ENCODE measurements around the gene UBAC1.
"Not testable (repeated sequence)": the region's sequence is repeated elsewhere in the genome, so short reads cannot be mapped to it uniquely, and the experiment has no call there.

Gene UBAC1

GRCh38 chr9:135976531-135976930, 15.4 kb upstream of the UBAC1 start:
- DNase-seq: no peak

GRCh38 chr9:135975834-135976233, 14.7 kb upstream of the UBAC1 start:
- DNase-seq: no peak

- DNase-seq: no peak
These were observed 13.0 kb upstream of the UBAC1 start for GRCh38 chr9:135974220-135974573.

DNA sequence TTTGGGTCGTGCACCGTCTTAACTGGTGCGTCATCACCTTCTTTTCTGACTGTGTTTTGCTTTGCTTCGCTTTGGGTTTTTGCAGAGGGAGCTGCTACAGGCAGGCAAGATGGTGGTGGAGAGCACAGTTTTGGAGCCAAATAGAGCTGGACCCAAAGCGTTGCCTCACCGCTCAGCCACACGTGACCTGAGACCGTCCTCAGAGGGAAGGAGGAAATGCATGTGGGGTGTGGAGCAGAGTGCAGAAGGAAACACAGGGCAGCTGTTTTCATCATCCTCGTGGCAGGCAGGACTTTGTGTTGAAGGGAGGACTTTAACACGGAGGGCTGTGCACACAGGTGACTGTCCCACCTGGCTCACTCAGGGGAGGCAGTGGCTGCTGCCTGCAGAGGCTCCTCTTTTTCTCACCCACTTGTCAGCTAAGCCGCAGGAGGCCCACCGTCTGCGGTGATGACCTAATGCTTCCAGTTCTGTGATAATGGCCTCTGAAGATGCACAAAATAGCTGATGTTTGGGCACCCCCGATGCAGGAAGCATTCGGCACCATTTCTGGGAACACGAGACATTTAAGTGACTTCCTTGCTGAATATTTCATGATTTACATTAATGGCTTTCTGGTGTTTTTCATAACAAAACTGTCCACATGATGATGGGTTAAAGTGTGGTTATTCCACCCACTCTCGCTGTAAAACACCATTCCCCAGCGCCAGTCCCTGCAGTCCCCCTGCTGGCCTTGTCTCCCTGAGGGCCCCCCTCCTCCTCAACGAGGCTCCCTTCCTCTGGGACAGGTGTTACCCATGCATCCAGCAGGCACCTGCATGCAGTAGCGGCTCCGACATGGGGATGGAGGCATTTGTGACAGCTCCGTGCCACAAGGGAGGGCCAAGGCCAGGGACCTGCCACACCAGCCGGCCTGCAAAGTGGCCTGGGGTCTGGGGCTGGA, 12.4 kb upstream of the UBAC1 start:
- DNase-seq: peak; percentile 36

DNA sequence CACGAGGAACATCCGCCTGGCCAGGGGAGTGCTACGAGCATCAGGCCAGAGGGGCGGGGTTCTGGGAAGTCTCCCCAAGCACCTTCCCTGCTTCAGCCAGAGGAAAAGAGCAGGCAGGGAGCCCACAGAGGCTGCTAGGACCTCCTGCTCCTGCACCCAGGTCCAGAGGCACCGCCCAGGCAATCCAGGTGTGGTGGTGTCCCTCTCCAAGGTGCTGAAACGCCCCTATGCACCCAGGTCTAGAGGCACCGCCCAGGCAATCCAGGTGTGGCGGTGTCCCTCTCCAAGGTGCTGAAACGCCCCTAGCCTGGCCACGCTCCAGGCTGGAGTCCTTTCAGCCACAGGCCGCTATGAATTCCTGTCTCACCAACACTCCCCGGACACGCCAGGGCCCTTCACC, 10.7 kb upstream of the UBAC1 start:
- DNase-seq: peak; percentile 32

GRCh38 chr9:135971111-135971766, 10.1 kb upstream of the UBAC1 start:
- no peak for DNase-seq

GRCh38 chr9:135970128-135970815, 9.1 kb upstream of the UBAC1 start:
- no peak for DNase-seq

DNA sequence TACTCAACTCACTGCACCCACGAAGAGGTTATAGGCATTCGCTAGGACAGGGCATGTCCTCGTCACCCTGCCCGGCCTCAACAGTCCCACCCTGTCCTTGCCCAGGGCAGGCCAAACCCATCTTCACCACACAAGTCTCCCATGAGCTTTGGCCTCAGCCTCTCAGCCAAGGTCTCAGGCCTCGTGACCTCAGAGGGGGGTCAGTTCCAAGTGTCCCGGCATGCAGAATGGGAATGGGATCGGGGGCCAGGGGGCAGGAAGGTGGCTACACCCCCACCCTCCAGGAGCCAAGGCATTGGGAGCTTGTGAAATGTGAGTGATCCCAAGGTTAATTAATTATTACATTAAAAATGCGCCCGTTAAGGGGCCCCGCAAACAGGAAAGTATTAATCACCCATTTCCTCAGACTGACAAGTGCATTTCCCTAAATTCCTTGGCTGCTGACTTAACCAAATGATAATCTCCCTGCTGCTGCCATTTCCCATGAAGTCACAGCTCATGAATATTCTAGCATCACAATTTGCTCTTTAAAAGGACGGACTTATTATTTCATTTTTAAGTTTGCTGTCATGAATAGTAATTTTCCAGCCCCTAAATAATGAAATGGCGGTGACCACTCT, 8.0 kb upstream of the UBAC1 start:
- DNase-seq: no peak

DNA sequence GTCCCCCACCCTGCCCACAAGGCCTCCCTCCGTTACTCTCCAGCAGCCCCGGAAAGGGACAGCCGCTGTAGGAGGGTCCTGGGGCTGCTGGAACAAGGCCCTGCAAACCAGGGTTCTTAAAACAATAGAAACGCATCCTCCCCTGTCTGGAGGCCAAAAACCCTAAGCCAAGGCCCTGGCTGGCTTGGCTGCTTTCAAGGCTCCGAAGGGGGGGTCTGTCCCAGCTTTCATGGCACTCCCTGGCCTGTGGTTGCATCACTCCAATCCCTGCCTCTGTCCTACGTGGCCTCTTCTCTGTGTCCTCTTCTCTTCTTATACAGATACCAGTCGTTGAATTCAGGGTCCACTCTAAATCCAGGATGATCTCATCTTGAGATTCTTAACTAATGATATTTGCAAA, 7.4 kb upstream of the UBAC1 start:
- no peak for DNase-seq

DNA sequence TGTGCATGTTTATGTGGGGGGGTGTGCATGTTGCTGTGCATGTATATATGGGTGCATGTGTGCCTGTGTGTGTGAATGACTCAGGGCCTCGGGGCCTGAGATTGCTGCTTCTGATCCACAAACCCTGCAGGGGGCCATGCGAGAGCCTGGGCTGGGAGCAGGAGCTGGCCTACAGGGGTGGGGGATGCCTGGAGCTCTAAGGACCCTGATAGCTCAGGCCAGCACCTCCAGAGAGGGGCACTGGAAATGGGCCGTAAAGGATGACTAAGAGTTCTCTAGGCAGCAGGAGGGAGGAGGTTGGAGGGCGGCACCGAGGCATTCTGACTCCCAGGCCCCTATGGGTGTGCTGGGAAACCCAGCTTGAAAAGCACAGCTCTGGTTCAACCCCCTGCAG, 6.9 kb upstream of the UBAC1 start:
- DNase-seq: no peak

DNA sequence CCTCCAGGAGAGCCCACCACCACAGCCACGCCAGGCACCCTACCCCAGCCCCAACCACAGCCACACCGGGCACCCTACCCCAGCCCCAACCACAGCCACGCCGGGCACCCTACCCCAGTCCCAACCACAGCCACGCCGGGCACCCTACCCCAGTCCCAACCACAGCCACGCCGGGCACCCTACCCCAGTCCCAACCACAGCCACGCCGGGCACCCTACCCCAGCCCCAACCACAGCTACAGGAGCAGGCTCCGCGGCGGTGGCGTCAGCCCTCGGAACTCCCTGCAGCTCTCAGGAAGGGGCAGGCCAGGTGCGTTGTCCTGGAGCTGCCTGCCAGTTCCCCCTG, 5.7 kb upstream of the UBAC1 start:
- DNase-seq: not testable (repeated sequence)

DNA sequence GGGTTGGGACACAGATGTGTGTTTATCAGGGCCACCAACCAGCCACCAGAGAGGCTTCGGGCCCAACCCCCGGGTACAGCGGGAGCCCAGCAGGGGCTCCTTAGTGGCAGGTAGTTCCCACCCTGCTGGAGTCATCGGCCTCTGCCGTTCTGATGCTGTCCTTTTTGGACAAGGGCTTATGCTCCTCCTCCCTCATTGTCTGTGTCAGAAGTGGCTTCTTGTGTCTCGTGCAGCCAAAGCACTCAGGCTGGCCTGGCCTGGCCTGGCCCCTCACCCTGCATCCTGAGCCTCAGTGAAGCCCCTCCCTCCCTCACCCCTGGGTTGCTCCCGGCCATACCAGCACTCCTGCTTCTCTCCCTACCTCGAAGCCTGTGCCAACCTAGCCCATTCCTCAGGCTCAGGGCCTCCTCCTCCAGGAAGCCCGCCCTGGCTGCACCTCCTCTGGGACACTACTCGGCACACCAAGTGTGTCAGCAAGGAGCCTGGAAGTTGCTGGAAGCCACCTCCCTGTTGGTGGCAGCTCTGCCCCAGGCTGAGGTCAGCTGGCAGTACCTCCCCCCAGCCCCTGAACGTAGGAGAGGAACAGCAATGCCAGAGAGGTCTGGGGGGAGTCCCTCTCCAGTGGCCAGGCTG, 4.1 kb upstream of the UBAC1 start:
- no peak for DNase-seq

DNA sequence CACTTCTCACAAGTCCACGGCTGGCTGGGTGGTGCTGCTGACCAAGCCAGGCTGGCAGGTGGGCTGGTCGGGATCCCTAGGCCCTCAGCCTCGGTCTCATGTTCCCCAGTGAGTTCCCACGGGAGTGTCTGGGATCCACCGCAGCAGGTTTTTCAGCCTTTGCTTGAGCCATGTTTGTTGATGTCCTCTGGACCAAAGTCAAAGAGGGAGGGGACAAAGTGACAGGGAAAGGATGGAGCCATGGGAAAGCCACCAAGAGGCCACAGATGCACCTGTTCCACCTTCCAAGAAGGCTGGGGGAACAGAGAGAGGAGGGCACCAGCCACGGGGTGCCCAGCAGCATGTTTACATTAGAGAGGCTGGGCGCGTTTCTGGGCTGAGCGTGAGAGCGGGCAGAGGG, 2.8 kb upstream of the UBAC1 start:
- no peak for DNase-seq

DNA sequence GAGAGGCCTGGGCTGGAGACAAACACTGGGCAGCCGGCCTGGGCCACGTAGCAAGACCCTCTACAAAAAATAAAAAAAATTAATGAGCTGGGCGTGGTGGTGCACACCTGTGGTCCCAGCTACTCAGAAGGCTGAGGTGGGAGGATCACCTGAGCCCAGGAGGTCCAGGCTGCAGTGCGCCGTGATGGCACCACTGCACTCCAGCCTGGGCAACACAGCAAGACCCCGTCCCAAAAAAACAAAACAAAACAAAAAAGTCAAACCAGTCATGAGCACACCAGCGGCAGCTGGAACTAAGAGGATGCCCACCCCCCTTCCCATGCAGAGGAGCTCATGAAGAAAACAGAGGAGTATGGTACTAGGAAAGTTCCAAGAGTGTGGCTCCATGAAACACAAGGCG, 2.2 kb upstream of the UBAC1 start:
- no peak for DNase-seq

DNA sequence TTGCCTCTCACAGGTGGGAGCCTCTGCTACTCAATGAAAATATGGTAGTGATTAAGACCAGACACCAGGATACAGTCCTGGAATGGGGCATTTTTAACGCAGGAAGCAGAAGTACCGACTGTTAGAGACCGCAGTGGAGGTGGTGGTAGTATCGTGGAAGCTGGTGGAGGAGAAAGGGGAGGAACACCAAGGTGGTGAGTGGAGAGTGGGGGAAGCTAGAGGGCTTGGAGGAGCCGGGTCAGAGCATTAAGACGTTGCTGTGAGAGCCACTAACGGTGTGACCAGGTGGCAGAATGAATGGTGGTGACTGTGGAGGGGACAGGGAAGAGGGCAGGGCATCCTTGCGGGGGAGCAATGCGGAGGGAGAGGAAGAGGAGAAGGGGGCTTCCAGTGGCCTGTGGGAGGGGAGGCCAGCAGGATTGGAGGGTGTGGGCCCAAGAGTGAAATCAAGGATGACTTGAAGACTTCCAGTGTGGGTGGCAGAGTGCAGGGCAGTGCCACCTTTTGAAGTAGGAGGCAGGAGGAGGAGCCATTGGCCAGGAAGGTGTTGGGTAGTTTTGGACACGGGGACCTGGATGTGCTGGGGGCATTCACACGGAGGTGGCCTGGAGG, 1.6 kb upstream of the UBAC1 start:
- DNase-seq: no peak

DNA sequence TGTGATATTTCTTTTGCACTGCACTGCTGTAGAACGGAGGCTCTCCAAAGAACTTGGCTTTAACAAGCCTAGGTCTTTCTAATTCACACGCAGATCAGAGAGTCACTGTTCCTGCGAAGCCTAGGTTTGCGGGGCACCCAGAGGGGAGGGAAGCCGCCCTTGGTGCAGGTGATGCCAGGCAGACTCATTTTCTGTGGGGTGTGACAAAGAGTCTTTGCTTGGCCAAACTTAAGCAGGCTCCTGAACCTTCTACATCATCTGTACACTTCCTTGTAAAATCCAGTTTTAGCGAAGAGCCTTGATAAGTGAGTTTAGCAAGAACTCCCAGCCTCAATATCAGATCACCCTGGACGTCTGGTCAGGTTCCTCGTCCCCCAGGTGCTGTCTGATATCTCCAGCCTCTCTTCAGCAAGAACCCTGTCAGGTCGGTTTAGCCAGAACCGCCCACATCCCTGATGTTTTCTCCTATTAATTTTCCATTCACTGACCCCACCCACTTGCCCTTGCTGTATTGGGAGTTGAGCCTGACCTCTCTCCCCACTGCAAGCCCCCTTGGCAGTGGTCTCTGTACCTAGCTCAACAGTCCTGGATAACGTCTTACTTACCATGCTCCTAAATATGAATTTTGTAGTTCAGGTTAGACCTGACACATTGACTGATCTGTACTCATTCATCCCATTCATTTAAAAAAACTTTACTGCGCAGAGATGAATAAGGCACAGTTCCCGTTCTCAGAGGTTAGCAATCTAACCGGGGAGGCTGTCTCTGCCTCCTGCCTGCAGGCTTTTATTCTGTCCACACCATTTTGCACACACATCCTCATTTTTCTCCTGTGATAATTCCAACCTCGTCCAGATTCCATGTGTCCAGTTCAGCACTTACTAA, 880 bp upstream of the UBAC1 start:
- DNase-seq: no peak

DNA sequence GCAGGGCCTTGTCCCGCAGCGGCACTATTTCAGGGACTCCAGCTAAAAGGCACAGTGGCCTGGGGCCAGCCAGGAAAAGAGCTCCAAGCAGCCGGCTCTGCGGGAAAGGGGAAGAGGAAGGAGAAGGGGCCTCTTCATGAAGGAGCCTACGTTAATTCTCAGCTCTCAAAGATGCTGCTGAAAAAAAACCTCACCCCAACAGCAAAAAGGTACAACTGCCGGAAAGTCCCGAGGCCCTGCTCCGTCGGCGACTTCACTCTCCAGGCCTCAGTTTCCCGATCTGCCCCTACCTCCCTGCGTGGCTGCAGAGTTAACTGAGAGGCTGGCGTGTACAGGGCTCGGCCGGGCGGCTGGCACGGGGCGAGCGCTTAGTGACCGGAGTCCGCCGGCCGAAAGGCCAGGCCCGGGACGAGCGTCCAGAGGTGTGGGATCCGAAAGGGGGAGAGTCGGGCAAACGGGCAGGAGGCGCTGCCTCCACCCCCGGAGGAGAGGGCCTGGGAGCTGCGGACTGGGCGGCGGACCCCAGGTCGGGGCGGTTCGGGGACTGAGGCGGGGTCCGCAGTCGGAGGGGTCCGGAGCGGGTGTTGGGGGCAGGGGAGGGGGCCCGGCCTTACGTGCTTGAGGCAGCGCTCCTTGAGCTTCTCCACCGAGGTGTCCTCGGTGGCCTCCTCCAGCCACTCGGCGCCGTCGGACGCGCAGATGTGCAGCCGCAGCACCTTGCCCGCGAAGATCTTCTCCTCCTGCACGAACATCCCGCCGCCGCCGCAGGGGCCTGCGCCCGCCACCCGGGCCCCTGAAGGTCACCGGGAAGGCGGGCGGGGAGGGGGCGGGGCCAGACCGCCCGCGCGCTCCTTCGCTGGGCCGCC, 529 bp downstream of the UBAC1 start:
- DNase-seq: no peak

DNA sequence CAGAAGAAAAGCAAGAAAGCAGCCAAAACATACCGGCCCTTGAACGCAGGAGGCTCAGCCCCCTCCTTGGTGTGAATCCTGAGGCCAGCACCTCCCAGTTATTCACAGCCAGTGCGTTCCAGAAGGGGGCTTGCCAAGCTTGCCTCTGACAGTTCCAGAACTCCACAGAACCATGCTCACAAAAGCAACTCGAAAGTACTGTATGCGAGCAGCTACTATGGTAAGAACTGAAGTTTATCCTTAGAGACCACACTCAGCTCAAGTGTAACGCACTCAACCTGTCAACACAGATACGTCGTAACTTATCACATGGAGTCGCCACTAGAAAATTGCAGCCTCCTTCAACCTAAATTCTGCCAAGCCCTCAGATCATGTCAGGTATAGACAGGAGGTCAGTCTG, 1.4 kb downstream of the UBAC1 start:
- DNase-seq: no peak

DNA sequence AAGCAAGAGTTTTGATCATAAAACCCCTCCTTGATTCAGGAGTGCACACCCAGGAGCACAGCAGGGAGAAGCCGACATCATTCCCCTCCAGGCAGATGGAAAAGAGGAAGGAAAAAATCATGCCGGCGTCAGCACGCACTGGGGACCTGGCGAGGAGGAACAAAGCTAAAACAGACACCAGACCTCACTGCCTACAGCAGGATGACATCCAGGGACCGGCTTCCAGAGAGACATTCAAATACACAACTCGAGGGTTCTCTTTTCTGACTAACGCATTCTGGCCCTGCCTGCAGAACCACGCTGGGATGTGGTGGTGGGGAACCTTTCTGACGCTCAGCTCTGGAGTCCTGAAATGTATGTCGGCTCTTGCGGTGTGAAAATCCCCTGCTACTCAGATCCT, 2.7 kb downstream of the UBAC1 start:
- peak; percentile 23 for DNase-seq

- no peak for DNase-seq
These were observed 3.7 kb downstream of the UBAC1 start for GRCh38 chr9:135957431-135957830.

DNA sequence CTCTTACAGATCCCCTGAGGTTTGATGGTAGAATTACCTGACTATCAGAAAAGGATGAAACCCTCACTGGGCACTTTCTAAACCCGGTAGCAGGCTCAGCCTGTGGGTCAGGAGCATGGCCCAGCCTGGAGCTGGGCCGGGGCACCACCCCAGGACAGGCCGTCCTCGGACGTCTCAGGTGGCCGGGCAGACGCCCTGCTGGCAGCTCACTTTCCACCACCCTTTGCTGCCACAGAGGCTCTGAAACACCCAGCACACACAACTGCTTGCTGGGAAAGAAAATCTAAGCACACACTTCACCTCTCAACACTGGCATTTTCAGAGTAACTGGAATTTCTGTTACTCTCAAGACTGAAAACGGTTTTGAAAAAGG, 4.4 kb downstream of the UBAC1 start:
- DNase-seq: no peak

All from CD4-positive, alpha-beta T cell treated with Interleukin-15 for 1 hour (primary cell).